Hematopoietic multipotent progenitor cell (in vitro differentiated cells): ENCODE measurements around the gene GPC5. TPM values are rescaled to one million over a fixed set of nuclear protein-coding genes. Genes with fewer than 3 reads are reported as not detected.

Experiments used
- DNase-seq, 3 donors: peaks; one replicate each; pipeline ENCODE4 v3.0.0-alpha.2; 2011 to 2015; ENCODE audit warnings: low read depth in 2 of 3, low spot score in 2 of 3
- total RNA-seq: library from RNA; depleted of rRNA; stranded (reverse); fragments of >200 nt; gene quantifications from one replicate; pipeline ENCODE4 v1.2.3, GENCODE V29; 2012

The GPC5 gene
- total RNA-seq, 1 donor: 18.3 TPM

- DNase-seq: no peak
These were observed 414.8 kb downstream of the GPC5 start for GRCh38 chr13:91813253-91813652.

DNA sequence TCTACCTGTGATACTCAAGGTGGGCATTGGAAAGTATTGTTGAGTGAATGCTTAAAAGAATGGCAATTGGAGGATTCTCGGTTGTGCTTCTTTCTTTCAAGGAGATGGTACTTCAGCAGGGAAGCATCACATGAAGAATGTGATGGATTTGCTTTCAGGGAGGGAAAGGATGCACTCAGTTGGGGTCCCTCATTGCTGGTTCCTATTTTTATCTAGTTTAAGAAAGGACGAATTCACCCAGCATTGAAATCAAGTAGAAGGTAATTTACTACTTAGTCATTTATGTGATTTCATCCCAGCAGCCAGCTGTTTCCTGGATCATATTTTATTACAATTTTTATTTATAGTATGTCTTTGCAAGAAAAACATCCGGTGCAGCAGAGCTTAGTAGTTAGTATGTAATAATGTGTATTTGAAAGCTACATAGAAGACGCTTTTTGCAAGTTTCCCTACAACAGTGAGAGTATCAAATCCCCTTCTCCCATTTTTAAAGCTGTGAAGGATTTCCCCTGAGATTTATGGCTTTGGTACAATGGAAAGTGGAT is 417.9 kb downstream of the GPC5 start:
- DNase-seq: peak in 1 of 3 donors; percentile 58

GRCh38 chr13:91817250-91817649 is 418.8 kb downstream of the GPC5 start:
- peak in 2 of 3 donors; percentile 13 to 45 for DNase-seq

GRCh38 chr13:91824416-91824815 is 426.0 kb downstream of the GPC5 start:
- DNase-seq: no peak

DNA sequence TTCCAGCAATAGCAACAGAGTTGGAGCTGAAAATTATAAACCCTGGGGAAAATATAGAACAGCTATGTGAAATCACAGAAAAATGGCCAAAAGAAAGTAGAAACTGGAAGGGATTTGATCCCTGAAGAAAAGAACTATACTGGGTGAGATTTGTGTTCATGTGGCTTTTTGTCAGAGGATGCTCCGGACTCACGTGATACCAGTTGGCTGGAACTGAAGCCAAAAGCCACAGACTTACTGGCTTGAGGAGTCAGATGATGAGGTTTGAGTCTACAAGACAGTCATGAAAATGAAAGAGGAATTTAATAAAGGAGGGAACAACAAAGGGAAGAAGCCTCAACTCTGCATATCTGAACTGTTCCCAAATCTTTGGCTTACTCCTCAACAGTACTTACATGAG is 427.1 kb downstream of the GPC5 start:
- DNase-seq: no peak

- no peak for DNase-seq
These were observed 438.1 kb downstream of the GPC5 start for GRCh38 chr13:91836553-91836952.

DNA sequence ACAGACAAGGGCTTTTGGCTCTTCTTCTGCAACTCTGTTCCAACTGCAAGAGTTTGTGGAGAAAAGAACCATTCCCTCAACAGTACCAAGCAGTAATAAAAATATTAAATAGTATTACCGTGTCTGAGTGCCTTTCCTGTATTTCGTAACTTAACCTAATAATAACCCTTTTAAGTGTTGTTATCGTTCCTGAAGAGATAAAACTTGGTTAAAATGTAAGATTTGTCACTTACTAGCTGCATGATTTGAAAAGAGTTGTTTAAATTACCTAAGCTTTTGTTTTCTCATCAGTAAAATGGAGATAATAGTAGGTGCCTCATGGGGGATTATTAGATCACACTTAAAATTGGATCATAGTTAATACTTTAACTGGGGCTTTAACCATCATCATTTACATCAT is 447.2 kb downstream of the GPC5 start:
- no peak for DNase-seq

DNA sequence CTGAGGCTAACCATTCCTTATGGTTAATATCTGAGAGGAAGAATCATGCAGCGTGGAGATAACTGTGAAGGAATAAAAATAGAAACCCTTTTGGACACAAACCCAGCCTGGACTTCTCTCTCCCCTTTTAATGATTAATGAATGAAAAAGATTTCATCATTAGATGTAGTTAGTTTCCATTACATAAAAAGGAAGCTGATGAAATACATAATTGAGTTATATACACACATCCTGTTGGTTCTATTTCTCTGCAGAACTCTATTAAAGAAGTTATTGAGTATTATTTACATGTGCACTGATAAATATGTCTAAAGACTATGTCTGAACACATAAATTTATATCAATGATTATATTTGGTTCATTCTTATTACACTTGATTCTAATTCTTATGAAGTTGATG is 465.3 kb downstream of the GPC5 start:
- DNase-seq: no peak

DNA sequence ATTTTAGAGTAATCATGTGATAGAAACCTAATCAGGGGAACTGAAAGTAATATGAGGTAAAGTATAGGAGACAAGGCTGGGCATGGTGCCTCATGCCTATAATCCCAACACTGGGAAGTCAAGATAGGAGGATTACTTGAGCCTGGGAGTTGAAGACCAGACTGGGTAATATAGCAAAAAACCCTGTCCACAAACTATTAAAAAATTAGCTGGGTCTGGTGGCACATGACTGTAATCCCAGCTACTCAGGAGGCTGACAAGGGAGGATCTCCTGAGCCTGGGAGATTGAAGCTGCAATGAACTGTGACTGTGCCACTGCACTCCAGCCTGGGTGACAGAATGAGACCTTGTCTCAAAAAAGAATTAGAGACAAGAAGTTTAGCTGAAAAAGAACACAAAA is 469.9 kb downstream of the GPC5 start:
- no peak for DNase-seq

DNA sequence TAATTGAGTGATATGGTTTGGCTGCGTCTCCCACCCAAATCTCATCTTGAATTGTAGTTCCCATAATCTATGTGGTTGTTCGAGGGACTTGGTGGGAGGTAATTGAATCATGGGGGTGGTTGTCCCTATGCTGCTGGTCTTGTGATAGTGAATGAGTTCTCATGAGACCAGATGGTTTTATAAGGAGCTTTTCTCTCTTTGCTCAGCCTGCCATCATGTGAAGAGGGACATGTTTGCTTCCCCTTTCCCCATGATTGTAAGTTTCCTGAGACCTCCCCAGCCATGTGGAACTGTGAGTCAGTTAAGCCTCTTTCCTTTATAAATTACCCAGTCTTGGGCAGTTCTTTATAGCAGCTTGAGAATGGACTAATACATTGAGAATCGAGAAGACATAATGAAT is 480.1 kb downstream of the GPC5 start:
- no peak for DNase-seq

GRCh38 chr13:91879360-91879759 is 480.9 kb downstream of the GPC5 start:
- no peak for DNase-seq

DNA sequence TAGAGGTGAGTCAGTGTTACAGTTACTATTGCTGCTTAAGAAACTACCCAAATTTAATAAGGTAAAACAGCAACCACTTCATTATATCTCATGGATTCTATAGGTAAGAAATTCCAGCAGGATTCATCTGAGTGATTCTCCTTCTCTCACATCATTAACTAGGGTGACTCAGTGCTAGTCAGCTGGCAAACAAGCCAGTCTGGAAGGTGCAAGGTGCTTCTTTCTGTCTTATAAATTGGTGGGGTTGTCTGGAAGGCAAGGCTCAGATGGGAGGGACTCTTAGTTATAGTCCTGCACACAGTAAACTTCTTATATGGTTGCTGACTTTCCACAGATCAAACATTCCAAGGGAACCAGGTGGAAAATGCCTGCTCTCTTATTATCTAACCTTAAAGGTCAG is 484.5 kb downstream of the GPC5 start:
- no peak for DNase-seq

DNA sequence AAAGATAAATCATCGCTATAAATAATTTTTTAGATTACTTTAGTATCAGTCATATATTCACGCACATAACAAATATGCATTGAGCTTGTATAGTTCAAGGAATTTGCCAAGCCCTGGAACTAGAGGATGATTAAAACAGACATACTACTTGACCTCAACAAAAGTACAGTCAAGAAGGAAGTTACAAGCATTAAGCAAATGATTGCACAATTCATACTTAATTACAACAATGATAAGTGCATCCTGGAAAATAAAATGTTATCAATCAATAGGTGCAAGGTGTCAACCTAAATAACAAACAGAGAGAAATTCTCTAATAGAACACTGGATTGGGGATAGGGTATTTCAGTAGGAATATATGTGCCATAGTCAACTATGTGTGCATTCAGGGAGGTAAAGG is 491.2 kb downstream of the GPC5 start:
- DNase-seq: no peak

DNA sequence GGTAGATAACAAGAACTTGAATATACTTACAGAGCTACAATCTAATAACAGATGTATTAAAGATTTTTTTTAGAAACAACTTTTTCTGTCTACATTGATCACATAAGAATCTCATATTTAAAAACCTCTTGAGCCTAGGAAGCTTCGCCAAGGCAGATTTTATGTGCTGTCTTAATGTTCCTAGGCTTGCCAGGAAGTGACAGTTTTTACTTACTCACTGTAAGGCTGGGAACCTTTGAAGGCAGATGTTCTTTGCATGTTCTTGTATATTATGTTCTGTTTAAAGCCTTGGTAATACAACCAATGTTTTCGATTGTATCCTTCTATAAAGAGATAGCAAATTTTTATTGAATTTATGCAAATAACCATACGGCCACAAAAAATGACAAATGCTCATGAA is 492.7 kb downstream of the GPC5 start:
- peak in 1 of 3 donors; percentile 17 for DNase-seq

GRCh38 chr13:91893040-91893439 is 494.6 kb downstream of the GPC5 start:
- DNase-seq: no peak

GRCh38 chr13:91894316-91894715 is 495.9 kb downstream of the GPC5 start:
- no peak for DNase-seq

GRCh38 chr13:91896547-91896946 is 498.1 kb downstream of the GPC5 start:
- DNase-seq: no peak

DNA sequence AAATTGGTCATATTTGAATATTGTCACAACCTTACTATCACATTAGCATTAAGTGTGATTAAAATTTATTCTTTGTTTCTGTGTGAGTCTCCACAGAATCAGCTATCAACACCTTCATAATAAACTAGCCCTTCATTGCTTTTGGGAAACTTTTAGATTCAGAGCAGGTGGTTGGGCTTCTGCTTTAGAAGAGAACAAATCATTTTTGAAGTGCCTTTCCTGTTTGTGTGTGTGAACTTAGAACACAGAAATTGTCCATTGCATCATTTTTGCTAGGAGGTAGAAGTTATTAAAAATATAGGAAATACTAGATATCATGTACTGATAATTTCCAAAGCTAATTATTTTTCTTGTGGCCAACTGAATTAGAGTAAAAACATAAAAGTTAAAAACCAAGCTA is 500.6 kb downstream of the GPC5 start:
- DNase-seq: peak in 2 of 3 donors; percentile 8 to 43

DNA sequence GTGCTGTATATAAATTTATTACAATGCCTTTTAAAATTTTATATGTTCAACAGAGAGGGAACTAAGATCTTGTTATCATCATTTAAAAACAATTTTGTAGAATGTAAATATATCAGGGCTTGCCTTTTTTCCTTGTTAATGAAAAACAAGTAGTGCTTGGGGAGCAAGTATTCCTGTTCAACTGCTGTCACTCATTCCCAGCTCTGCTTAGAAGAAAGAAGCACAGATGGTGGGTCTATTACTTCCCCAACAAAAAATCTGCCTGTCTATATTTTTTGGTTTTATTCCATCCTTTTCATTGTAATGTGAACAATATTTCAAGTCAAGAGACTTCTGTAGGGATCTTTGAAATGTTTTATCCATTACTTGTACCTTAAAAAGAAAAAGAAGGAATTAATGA is 503.9 kb downstream of the GPC5 start:
- DNase-seq: no peak

DNA sequence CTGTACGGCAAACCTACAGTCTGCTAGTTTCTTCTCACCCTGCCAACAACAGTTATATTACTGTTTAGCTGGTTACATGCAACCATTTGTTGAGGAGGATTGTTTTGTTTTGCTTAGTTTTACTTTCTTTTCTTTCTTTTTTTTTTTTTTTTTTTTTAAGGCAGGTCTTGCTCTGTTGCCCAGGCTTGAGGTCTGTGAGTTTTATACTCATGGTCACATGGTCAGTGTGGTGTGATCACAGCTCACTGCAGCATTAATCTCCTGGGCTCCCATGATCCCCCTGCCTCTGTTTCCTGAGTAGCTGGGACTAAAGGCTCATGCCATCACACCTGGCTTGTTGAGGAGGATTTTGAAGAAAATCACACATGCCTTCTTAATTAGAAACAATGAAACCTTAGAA is 505.6 kb downstream of the GPC5 start:
- no peak for DNase-seq

GRCh38 chr13:91904597-91904996 is 506.2 kb downstream of the GPC5 start:
- DNase-seq: no peak

DNA sequence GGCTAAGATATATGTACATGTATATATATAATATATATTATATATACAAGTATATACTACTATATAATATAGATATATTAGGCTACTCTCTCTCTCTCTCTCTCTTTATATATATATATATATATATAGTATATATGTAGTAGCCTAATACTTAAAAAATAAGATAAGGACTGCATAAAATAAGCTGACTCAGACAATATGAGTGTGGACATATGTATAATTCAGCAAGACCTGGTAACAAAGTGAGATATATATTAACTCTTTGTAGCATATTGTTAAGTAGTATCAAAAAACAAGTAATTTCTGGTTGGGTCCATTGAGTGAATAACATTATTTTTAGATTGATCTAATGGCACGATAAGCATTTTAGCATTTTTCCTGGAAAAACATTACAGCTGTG is 509.0 kb downstream of the GPC5 start:
- DNase-seq: no peak

- no peak for DNase-seq
These were observed 511.2 kb downstream of the GPC5 start for GRCh38 chr13:91909617-91910016.
